IMR-90 (cell line): ENCODE data around the gene GPR161. TPM values are rescaled to one million over a fixed set of nuclear protein-coding genes. Genes with fewer than 3 reads are reported as not detected.

ENCODE experiments used
- ATAC-seq: fragments of 200-7000 bp; cut with Tn5 transposase; 2 replicates; pipeline ENCODE4 v1.9.1; 2020; ENCODE audit warnings: low read depth, mild to moderate bottlenecking, moderate library complexity
- BruUV-seq: library from RNA; stranded (reverse); fragments of 400-500 nt; replicated peaks from 2 replicates; lab custom pipeline; 2021; lab: Mats Ljungman, UMichigan
- CTCF ChIA-PET: fragments of 300-600 bp; formaldehyde crosslinking; extraction: SDS; loops from one replicate; lab custom pipeline; 2021; ENCODE audit warnings: antibody characterized with exemption; lab: Yijun Ruan, JAX
- POLR2A ChIA-PET: fragments of 300-600 bp; sonication (Branson Sonifier 250); formaldehyde crosslinking; loops from one replicate; lab custom pipeline; 2022; ENCODE audit warnings: antibody characterized with exemption; ENCODE audit not compliant: unreplicated experiment; lab: Charles Lee
- DNase-seq: peaks from one replicate; pipeline ENCODE4 v3.0.0; 2013
- H2AFZ ChIP-seq: replicated peaks from 2 replicates; pipeline ENCODE3; 2013; ENCODE audit warnings: low read length, mild to moderate bottlenecking; ENCODE audit not compliant: poor library complexity
- H2AK5ac ChIP-seq: 2 replicates; pipeline ENCODE4 v1.6.1; 2013; ENCODE audit warnings: low read depth, low read length, inconsistent platforms
- H2AK9ac ChIP-seq: replicated peaks from 2 replicates; pipeline ENCODE3; 2013; ENCODE audit warnings: mild to moderate bottlenecking, low read depth, low read length, moderate library complexity; ENCODE audit not compliant: poor library complexity
- H2BK120ac ChIP-seq: 2 replicates; pipeline ENCODE4 v1.6.1; 2013; ENCODE audit warnings: low read depth, low read length, inconsistent platforms
- H2BK15ac ChIP-seq: 3 replicates; pipeline ENCODE4 v1.6.1; 2013; ENCODE audit warnings: low read depth, low read length, inconsistent platforms
- H2BK20ac ChIP-seq: 2 replicates; pipeline ENCODE4 v1.6.1; 2013; ENCODE audit warnings: low read depth, mild to moderate bottlenecking, inconsistent platforms, low read length, moderate library complexity
- H2BK5ac ChIP-seq: 2 replicates; pipeline ENCODE4 v1.6.1; 2013; ENCODE audit warnings: mild to moderate bottlenecking, low read depth, low read length, inconsistent platforms; ENCODE audit not compliant: poor library complexity, severe bottlenecking
- H3K14ac ChIP-seq: replicated peaks from 2 replicates; pipeline ENCODE4 v1.6.1; 2013; ENCODE audit warnings: low read depth, low read length, inconsistent platforms
- H3K18ac ChIP-seq: 2 replicates; pipeline ENCODE4 v1.6.1; 2013; ENCODE audit warnings: low read depth, low read length, control low read depth
- H3K23ac ChIP-seq: 2 replicates; pipeline ENCODE4 v1.6.1; 2013; ENCODE audit warnings: low read depth, low read length, inconsistent platforms
- H3K27ac ChIP-seq: 2 replicates; pipeline ENCODE4 v1.5.1; 2013; ENCODE audit warnings: mild to moderate bottlenecking, control low read depth, low read length; ENCODE audit not compliant: insufficient read depth
- H3K27me3 ChIP-seq: 2 replicates; pipeline ENCODE4 v1.6.1; 2013; ENCODE audit warnings: low read length; ENCODE audit not compliant: control insufficient read depth, insufficient read depth
- H3K36me3 ChIP-seq: 2 replicates; pipeline ENCODE4 v1.6.1; 2013; ENCODE audit warnings: low read length, mixed read lengths; ENCODE audit not compliant: control insufficient read depth, insufficient read depth
- H3K4ac ChIP-seq: 2 replicates; pipeline ENCODE4 v1.6.1; 2013; ENCODE audit warnings: low read depth, low read length, inconsistent platforms
- H3K4me1 ChIP-seq: 2 replicates; pipeline ENCODE4 v1.6.1; 2013; ENCODE audit warnings: low read length, mixed read lengths; ENCODE audit not compliant: control insufficient read depth, insufficient read depth
- H3K4me2 ChIP-seq: 2 replicates; pipeline ENCODE4 v1.6.1; 2013; ENCODE audit warnings: low read depth, mild to moderate bottlenecking, control low read depth, low read length, moderate library complexity
- H3K4me3 ChIP-seq: 2 replicates; pipeline ENCODE4 v1.5.1; 2013; ENCODE audit warnings: low read depth, mild to moderate bottlenecking, control low read depth, low read length, moderate library complexity; ENCODE audit not compliant: insufficient read depth
- H3K56ac ChIP-seq: 2 replicates; pipeline ENCODE4 v1.6.1; 2013; ENCODE audit warnings: low read length, inconsistent platforms; ENCODE audit not compliant: insufficient read depth; ENCODE audit errors: extremely low read depth
- H3K79me1 ChIP-seq, 2 experiments: 2 replicates each; pipeline ENCODE4 v1.6.1; 2013; ENCODE audit warnings: low read length in 2 of 2, inconsistent platforms in 1 of 2, low read depth in 1 of 2
- H3K9ac ChIP-seq: 2 replicates; pipeline ENCODE4 v1.6.1; 2013; ENCODE audit warnings: low read depth, low read length, control low read depth
- H3K9me1 ChIP-seq: 2 replicates; pipeline ENCODE4 v1.6.1; 2013; ENCODE audit warnings: low read length, inconsistent platforms; ENCODE audit not compliant: insufficient read depth
- H3K9me3 ChIP-seq: 2 replicates; pipeline ENCODE4 v1.6.1; 2013; ENCODE audit warnings: low read length; ENCODE audit not compliant: control insufficient read depth, insufficient read depth
- H4K20me1 ChIP-seq: 2 replicates; pipeline ENCODE4 v1.6.1; 2013; ENCODE audit warnings: low read length, inconsistent platforms; ENCODE audit not compliant: insufficient read depth
- H4K5ac ChIP-seq: 2 replicates; pipeline ENCODE4 v1.6.1; 2013; ENCODE audit warnings: mild to moderate bottlenecking, low read depth, low read length, control low read depth
- H4K8ac ChIP-seq, 2 experiments: 2 replicates each; pipeline ENCODE4 v1.6.1; 2013; ENCODE audit warnings: low read depth in 2 of 2, low read length in 2 of 2, control low read depth in 1 of 2, inconsistent platforms in 1 of 2
- H4K91ac ChIP-seq: 2 replicates; pipeline ENCODE4 v1.6.1; 2013; ENCODE audit warnings: low read depth, low read length, inconsistent platforms; ENCODE audit not compliant: insufficient read depth
- BHLHE40 ChIP-seq: fragments of 150-350 bp; IDR thresholded peaks from 2 replicates; pipeline ENCODE4 v1.6.1; 2016; ENCODE audit warnings: mild to moderate bottlenecking, low read depth, low read length
- CEBPB ChIP-seq: IDR thresholded peaks from 2 replicates; pipeline ENCODE4 v1.6.1; 2012; ENCODE audit warnings: low read depth, low read length, improper control_type of control experiment
- MAFK ChIP-seq: IDR thresholded peaks from 2 replicates; pipeline ENCODE4 v1.6.1; 2012; ENCODE audit warnings: low read depth, low read length, improper control_type of control experiment
- MAZ ChIP-seq: IDR thresholded peaks from 2 replicates; pipeline ENCODE4 v1.6.1; 2012; ENCODE audit warnings: low read depth, mild to moderate bottlenecking, low read length, improper control_type of control experiment, moderate library complexity, borderline replicate concordance
- NFE2L2 ChIP-seq: fragments of 150-350 bp; IDR thresholded peaks from 2 replicates; pipeline ENCODE4 v1.6.1; 2016; ENCODE audit warnings: low read depth, mild to moderate bottlenecking, low read length
- POLR2A ChIP-seq: IDR thresholded peaks from 2 replicates; pipeline ENCODE4 v1.6.1; 2012; ENCODE audit warnings: mild to moderate bottlenecking, low read depth, low read length
- RCOR1 ChIP-seq: IDR thresholded peaks from 2 replicates; pipeline ENCODE4 v1.6.1; 2012; ENCODE audit warnings: mild to moderate bottlenecking, low read length, improper control_type of control experiment; ENCODE audit not compliant: insufficient replicate concordance
- SMC3 ChIP-seq: fragments of 150-350 bp; IDR thresholded peaks from 2 replicates; pipeline ENCODE4 v1.6.1; 2016; ENCODE audit warnings: low read depth, mild to moderate bottlenecking, antibody characterized with exemption, low read length, moderate library complexity
- WGBS, 2 experiments: methylation state at CpG; one replicate each; pipeline versions ENCODE4 v1.1.5 to v1.1.7; 2013; ENCODE audit warnings: missing lambda C conversion rate in 2 of 2; ENCODE audit not compliant: insufficient read length in 1 of 2; ENCODE audit errors: extremely low coverage in 2 of 2; 5-methylcytosine and 5-hydroxymethylcytosine counted together
- dilution Hi-C: fragments of 300-500 bp; cut with HindIII; formaldehyde crosslinking; loops from one replicate; pipeline ENCODE4 v1.14.3; 2018; ENCODE audit warnings: low sequenced_read_pairs; ENCODE audit not compliant: unreplicated experiment
- in situ Hi-C: fragments of 300-500 bp; cut with MboI; formaldehyde crosslinking; loops from 3 replicates; pipeline ENCODE4 v1.14.3; 2019; ENCODE audit warnings: low sequenced_read_pairs, inconsistent platforms, mixed read lengths
- intact Hi-C: fragments of 100-400 bp; cut with micrococcal nuclease; formaldehyde crosslinking; loops from 2 replicates; pipeline ENCODE4 v1.10.0; 2022
- polyA plus RNA-seq, 3 experiments: library from polyadenylated mRNA; depleted of rRNA; stranded (reverse); fragments of >200 nt; gene quantifications; 2 replicates each; pipeline ENCODE4 v1.2.3, GENCODE V29; 2012; ENCODE audit warnings: low replicate concordance in 1 of 3
- total RNA-seq: library from RNA; depleted of rRNA; stranded (reverse); fragments of >200 nt; gene quantifications from 2 replicates; pipeline ENCODE4 v1.2.3, GENCODE V29; 2012
- TF ChIP-seq, protein P1 (sequence below): conservative IDR thresholded peaks from 2 replicates; pipeline ENCODE4 v1.5.1; 2012; ENCODE audit warnings: mild to moderate bottlenecking, low read depth, low read length, improper control_type of control experiment
- TF ChIP-seq, protein P2 (sequence below): fragments of 150-350 bp; IDR thresholded peaks from 2 replicates; pipeline ENCODE4 v1.6.1; 2016; ENCODE audit warnings: low read depth, mild to moderate bottlenecking, low read length, moderate library complexity, borderline replicate concordance

GPR161 gene
- total and polyA plus RNA-seq, 2 of the 4 experiments (the other 2 are of a cell fraction) = 12.5 to 13.3 TPM

DNA sequence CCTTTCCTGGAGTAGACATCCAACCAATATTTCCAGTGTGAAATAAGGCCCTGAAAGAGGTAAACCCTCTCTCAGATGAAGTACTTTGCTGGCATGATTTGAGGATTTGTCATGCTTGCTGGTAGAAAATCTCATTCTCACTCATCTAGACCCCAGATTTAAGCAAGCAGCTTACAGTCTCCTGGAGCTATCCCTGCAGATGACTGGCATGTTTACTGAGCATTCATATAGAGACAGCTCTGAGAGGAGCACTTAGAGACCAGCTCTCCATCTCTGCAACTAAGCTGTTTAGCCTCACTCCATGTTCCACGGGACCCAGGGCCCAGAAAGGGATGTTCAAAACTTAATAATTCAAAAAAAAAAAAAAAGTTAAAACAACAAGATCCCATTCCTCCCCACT, 34.2 kb downstream of the GPR161 start:
- Histone ChIP-seq H3K4me3 (no peak overlapping the region), H2AK5ac (no peak overlapping the region), H3K9me3 (no peaks in the 10 kb centered on the region), H3K56ac (no peak overlapping the region), H2AK9ac (no peak overlapping the region), H4K91ac (no peak overlapping the region), H3K18ac (no peak overlapping the region), H2BK15ac (no peak overlapping the region), H2BK120ac (no peak overlapping the region), H3K36me3 (peaks cover 23% of the 10 kb centered on the region), H3K4me2 (no peak overlapping the region), H3K9ac (no peak overlapping the region), H3K14ac (no peak overlapping the region), H3K79me1 (peaks cover 0 to 8% of the 10 kb centered on the region in 2 experiments; a peak in 2 of 4 replicates), H3K23ac (no peak overlapping the region), H3K9me1 (peaks cover 7% of the 10 kb centered on the region; the same call in 1 of the 2 replicates), H3K27ac (no peak overlapping the region), H4K5ac (no peak overlapping the region), H4K20me1 (no peaks in the 10 kb centered on the region), H4K8ac (no peak overlapping the region), H3K4ac (no peak overlapping the region), H2BK20ac (no peak overlapping the region), H2AFZ (no peak overlapping the region), H2BK5ac (no peak overlapping the region), H3K27me3 (no peaks in the 10 kb centered on the region), H3K4me1 (no peaks in the 10 kb centered on the region)
- in situ Hi-C loops (no loop called here), intact Hi-C loops (no loop called here), dilution Hi-C loops (no loop called here)
- TF ChIP-seq RCOR1 (no peak), CEBPB (no peak), MAZ (no peak), MAFK (no peak), BHLHE40 (no peak), SMC3 (no peak), POLR2A (no peak), NFE2L2 (no peak)
- TF ChIP-seq, protein P1, sequence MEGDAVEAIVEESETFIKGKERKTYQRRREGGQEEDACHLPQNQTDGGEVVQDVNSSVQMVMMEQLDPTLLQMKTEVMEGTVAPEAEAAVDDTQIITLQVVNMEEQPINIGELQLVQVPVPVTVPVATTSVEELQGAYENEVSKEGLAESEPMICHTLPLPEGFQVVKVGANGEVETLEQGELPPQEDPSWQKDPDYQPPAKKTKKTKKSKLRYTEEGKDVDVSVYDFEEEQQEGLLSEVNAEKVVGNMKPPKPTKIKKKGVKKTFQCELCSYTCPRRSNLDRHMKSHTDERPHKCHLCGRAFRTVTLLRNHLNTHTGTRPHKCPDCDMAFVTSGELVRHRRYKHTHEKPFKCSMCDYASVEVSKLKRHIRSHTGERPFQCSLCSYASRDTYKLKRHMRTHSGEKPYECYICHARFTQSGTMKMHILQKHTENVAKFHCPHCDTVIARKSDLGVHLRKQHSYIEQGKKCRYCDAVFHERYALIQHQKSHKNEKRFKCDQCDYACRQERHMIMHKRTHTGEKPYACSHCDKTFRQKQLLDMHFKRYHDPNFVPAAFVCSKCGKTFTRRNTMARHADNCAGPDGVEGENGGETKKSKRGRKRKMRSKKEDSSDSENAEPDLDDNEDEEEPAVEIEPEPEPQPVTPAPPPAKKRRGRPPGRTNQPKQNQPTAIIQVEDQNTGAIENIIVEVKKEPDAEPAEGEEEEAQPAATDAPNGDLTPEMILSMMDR = no peak
- TF ChIP-seq, protein P2, sequence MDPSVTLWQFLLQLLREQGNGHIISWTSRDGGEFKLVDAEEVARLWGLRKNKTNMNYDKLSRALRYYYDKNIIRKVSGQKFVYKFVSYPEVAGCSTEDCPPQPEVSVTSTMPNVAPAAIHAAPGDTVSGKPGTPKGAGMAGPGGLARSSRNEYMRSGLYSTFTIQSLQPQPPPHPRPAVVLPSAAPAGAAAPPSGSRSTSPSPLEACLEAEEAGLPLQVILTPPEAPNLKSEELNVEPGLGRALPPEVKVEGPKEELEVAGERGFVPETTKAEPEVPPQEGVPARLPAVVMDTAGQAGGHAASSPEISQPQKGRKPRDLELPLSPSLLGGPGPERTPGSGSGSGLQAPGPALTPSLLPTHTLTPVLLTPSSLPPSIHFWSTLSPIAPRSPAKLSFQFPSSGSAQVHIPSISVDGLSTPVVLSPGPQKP = no peak
- ChIA-PET POLR2A (no interaction called here), CTCF (interaction anchor here (0.9 to 2.4 kb wide), 2 partner anchors 20 to 1475 kb away, joined by 6 to 8 read pairs; no protein-coding TSS in a partner anchor)
- no CpG with 5 or more reads among the region's 1 CpG for WGBS, 2 experiments
- ATAC-seq (no peak), DNase-seq (peak; percentile 34)
- BruUV-seq = no TSS peak
